A673 (cell line): ENCODE measurements around the gene MTX1.

ENCODE experiments used
- CTCF ChIP-seq: fragments of 300-800, 200-600 bp; sonication (generic); conservative IDR thresholded peaks from 2 replicates; pipeline ENCODE4 v1.5.1; 2017; ENCODE audit warnings: low read depth, mild to moderate bottlenecking, antibody characterized with exemption, low read length, moderate library complexity, mixed read lengths
- EZH2 ChIP-seq: fragments of 200-600 bp; sonication (generic); IDR thresholded peaks from 2 replicates; pipeline ENCODE4 v1.6.1; 2017; ENCODE audit warnings: borderline replicate concordance, low read depth, mild to moderate bottlenecking, mixed read lengths, antibody characterized with exemption, low read length; ENCODE audit not compliant: poor library complexity, severe bottlenecking

- TF ChIP-seq CTCF (no peak), EZH2 (no peak)
Observed at GRCh38 chr1:155254228-155254713, 45.8 kb downstream of the MTX1 start.
